ENCODE data around the gene CD300C. TPM values are rescaled to one million over a fixed set of nuclear protein-coding genes. Genes with fewer than 3 reads are reported as not detected.
A peak's percentile ranks its signal among the peaks of the same experiment; 100 is the strongest.

The CD300C gene
- total RNA-seq, 3 donors from 2014 or later: 0.33 to 2.1 (median 0.59) TPM

GRCh38 chr17:74532115-74532514, 13.8 kb downstream of the CD300C start:
- H3K4me3 ChIP-seq: no peak overlapping the region
- H3K27ac ChIP-seq: no peak overlapping the region
- H3K36me3 ChIP-seq: no peaks in the 10 kb centered on the region
- no peaks in the 10 kb centered on the region for H3K4me1 ChIP-seq
- DNase-seq (ENCODE audit: low spot score in 2 of 2): peak in 1 of 2 donors; percentile 17
- TF ChIP-seq CTCF (IDR thresholded peaks at IDR 0.05) (no peak), POLR2AphosphoS5 (IDR thresholded peaks at IDR 0.05) (no peak), POLR2A (IDR thresholded peaks at IDR 0.05) (no peak)
- H3K9me3 ChIP-seq: no peaks in the 10 kb centered on the region
- H3K27me3 ChIP-seq: no peaks in the 10 kb centered on the region
- intact Hi-C loops (cut with DNase I; ENCODE audit: low total_unique reads): no loop called here

GRCh38 chr17:74531231-74531761, 14.6 kb downstream of the CD300C start, which contains the start of gene CD300LB:
CD300LB (minus strand) TSS chr17:74531475; CDS start chr17:74531350, 125 bp downstream.
- intact Hi-C loops (cut with DNase I; ENCODE audit: low total_unique reads): no loop called here
- H3K4me3 ChIP-seq: no peak within 1 kb of the TSS
- H3K9me3 ChIP-seq: no peaks in the 10 kb centered on the region
- peak; percentile 8 to 39 for DNase-seq (ENCODE audit: low spot score in 2 of 2)
- no peak within 1 kb of the TSS for H3K27ac ChIP-seq
- H3K36me3 ChIP-seq: no peaks in the 10 kb centered on the region
- H3K4me1 ChIP-seq: no peaks in the 10 kb centered on the region
- no peaks in the 10 kb centered on the region for H3K27me3 ChIP-seq
- TF ChIP-seq CTCF (IDR thresholded peaks at IDR 0.05): no peak
- TF ChIP-seq POLR2A (IDR thresholded peaks at IDR 0.05): no peak
- no peak for TF ChIP-seq POLR2AphosphoS5 (IDR thresholded peaks at IDR 0.05)

GRCh38 chr17:74530831-74531150, 15.1 kb downstream of the CD300C start:
- Histone ChIP-seq H3K4me3 (no peak overlapping the region), H3K36me3 (no peaks in the 10 kb centered on the region), H3K27ac (no peak overlapping the region), H3K9me3 (no peaks in the 10 kb centered on the region), H3K27me3 (no peaks in the 10 kb centered on the region), H3K4me1 (no peaks in the 10 kb centered on the region)
- intact Hi-C loops (cut with DNase I; ENCODE audit: low total_unique reads): no loop called here
- DNase-seq (ENCODE audit: low spot score in 2 of 2): no peak
- TF ChIP-seq POLR2AphosphoS5 (IDR thresholded peaks at IDR 0.05): no peak
- TF ChIP-seq POLR2A (IDR thresholded peaks at IDR 0.05): no peak
- TF ChIP-seq CTCF (IDR thresholded peaks at IDR 0.05): no peak

GRCh38 chr17:74529243-74529642, 16.7 kb downstream of the CD300C start:
- no peak for TF ChIP-seq POLR2AphosphoS5 (IDR thresholded peaks at IDR 0.05)
- TF ChIP-seq POLR2A (IDR thresholded peaks at IDR 0.05): no peak
- TF ChIP-seq CTCF (IDR thresholded peaks at IDR 0.05): no peak
- H3K4me3 ChIP-seq: no peak overlapping the region
- H3K27ac ChIP-seq: no peak overlapping the region
- H3K9me3 ChIP-seq: no peaks in the 10 kb centered on the region
- DNase-seq (ENCODE audit: low spot score in 2 of 2): peak; percentile 6 to 37
- no peaks in the 10 kb centered on the region for H3K4me1 ChIP-seq
- no peaks in the 10 kb centered on the region for H3K36me3 ChIP-seq
- intact Hi-C loops (cut with DNase I; ENCODE audit: low total_unique reads): no loop called here
- H3K27me3 ChIP-seq: no peaks in the 10 kb centered on the region

- Histone ChIP-seq H3K4me3 (no peak overlapping the region), H3K9me3 (peaks cover 0 to 2% of the 10 kb centered on the region in 2 donors), H3K36me3 (no peaks in the 10 kb centered on the region), H3K27me3 (no peaks in the 10 kb centered on the region), H3K27ac (no peak overlapping the region), H3K4me1 (no peaks in the 10 kb centered on the region)
- intact Hi-C loops (cut with DNase I; ENCODE audit: low total_unique reads): no loop called here
- TF ChIP-seq POLR2A (IDR thresholded peaks at IDR 0.05) (no peak), POLR2AphosphoS5 (IDR thresholded peaks at IDR 0.05) (no peak), CTCF (IDR thresholded peaks at IDR 0.05) (no peak)
- peak; percentile 8 to 27 for DNase-seq (ENCODE audit: low spot score in 2 of 2)
Measured at GRCh38 chr17:74528491-74529199, 17.3 kb downstream of the CD300C start.

Data from breast epithelium (tissue), 4 donors.